Psoas muscle (tissue), 8 donors: ENCODE data around the gene SLC41A3. TPM values are rescaled to one million over a fixed set of nuclear protein-coding genes. Genes with fewer than 3 reads are reported as not detected.

Source experiments
- ATAC-seq, 4 donors: fragments of 200-7000 bp; cut with Tn5 transposase; one replicate each; pipeline ENCODE4 v1.9.1; 2020; ENCODE audit warnings: moderate library complexity in 3 of 4, mild to moderate bottlenecking in 2 of 4
- DNase-seq, 2 donors: peaks; one replicate each; pipeline ENCODE4 v3.0.0-alpha.2; 2020
- H3K27ac ChIP-seq: fragments of 200-600 bp; one replicate; pipeline ENCODE4 v1.8.0; 2022
- H3K27me3 ChIP-seq, 3 donors: fragments of 200-600 bp in 1 of 3; one replicate each; pipeline versions ENCODE4 v1.6.1 to v1.8.0; 2013 to 2022; ENCODE audit warnings: low read length in 2 of 3, mild to moderate bottlenecking in 2 of 3, moderate library complexity in 1 of 3; ENCODE audit not compliant: insufficient read depth in 3 of 3
- H3K36me3 ChIP-seq, 2 donors: fragments of 200-600 bp in 1 of 2; one replicate each; pipeline versions ENCODE4 v1.6.1 to v1.8.0; 2013 to 2022; ENCODE audit warnings: low read depth in 1 of 2, mild to moderate bottlenecking in 1 of 2, moderate library complexity in 1 of 2; ENCODE audit not compliant: insufficient read depth in 1 of 2
- H3K4me1 ChIP-seq: fragments of 200-600 bp; one replicate; pipeline ENCODE4 v1.8.0; 2022
- H3K4me3 ChIP-seq: fragments of 200-600 bp; one replicate; pipeline ENCODE4 v1.8.0; 2022; ENCODE audit warnings: mild to moderate bottlenecking
- H3K9me3 ChIP-seq: fragments of 200-600 bp; one replicate; pipeline ENCODE4 v1.8.0; 2022
- WGBS, 3 donors: extraction: QIAGEN DNeasy Blood & Tissue Kit; methylation state at CpG; one replicate each; pipeline versions ENCODE4 v1.1.6 to v1.1.7; 2013; 5-methylcytosine and 5-hydroxymethylcytosine counted together
- intact Hi-C, 2 donors: fragments of 100-400 bp; cut with DNase I; formaldehyde crosslinking; loops; one replicate each; pipeline versions ENCODE4 v1.11.0 to v1.14.2; 2022
- polyA plus RNA-seq, 3 donors: library from polyadenylated mRNA; stranded (reverse); fragments of 200-250 nt; gene quantifications; one replicate each; pipeline ENCODE4 v1.2.3, GENCODE V29; 2013
- total RNA-seq, 4 donors: library from RNA; stranded (reverse); fragmentation: NEBNext Ultra II Directional in 2 of 4; extraction: Animal tissue kit (Norgen Biotek cat#: 25700) in 2 of 4; gene quantifications; one replicate each; pipeline versions ENCODE4 v1.2.1 to v1.2.4, GENCODE V29; 2021 to 2023
- TF ChIP-seq, protein P1 (sequence below): fragments of 200-600 bp; IDR thresholded peaks from one replicate; pipeline ENCODE4 v1.8.0; 2022; ENCODE audit warnings: antibody characterized with exemption
- donor health status: healthy with polysubstance abuse.
- donor health status: DM: no; HTN: no; CAD: no; lungs with moderate emphysema.
- donor health status: Bipolar disorder and iron deficiency.
- donor health status: healthy.
- donor health status: DM: yes; HTN: yes; CAD: no.
- donor health status: DM: no; HTN: no; CAD: no.
- donor health status: DM: no; HTN: no; CAD: no.
- donor health status: DM: yes; HTN: yes; CAD: no.

The SLC41A3 gene
- total and polyA plus RNA-seq, 7 donors: 28.7 to 58.9 (median 37.5) TPM

GRCh38 chr3:126109146-126109879, 25.4 kb upstream of the SLC41A3 start:
- Histone ChIP-seq H3K27ac (no peak overlapping the region), H3K4me3 (no peak overlapping the region), H3K9me3 (no peaks in the 10 kb centered on the region), H3K4me1 (no peaks in the 10 kb centered on the region), H3K27me3 (no peaks in the 10 kb centered on the region), H3K36me3 (peaks cover 0 to 56% of the 10 kb centered on the region in 2 donors)
- DNase-seq (no peak), ATAC-seq (no peak)
- WGBS, 3 donors: 83 to 86% (median 86%) methylated on average over 13 of the region's 13 CpGs
- TF ChIP-seq, protein P1, sequence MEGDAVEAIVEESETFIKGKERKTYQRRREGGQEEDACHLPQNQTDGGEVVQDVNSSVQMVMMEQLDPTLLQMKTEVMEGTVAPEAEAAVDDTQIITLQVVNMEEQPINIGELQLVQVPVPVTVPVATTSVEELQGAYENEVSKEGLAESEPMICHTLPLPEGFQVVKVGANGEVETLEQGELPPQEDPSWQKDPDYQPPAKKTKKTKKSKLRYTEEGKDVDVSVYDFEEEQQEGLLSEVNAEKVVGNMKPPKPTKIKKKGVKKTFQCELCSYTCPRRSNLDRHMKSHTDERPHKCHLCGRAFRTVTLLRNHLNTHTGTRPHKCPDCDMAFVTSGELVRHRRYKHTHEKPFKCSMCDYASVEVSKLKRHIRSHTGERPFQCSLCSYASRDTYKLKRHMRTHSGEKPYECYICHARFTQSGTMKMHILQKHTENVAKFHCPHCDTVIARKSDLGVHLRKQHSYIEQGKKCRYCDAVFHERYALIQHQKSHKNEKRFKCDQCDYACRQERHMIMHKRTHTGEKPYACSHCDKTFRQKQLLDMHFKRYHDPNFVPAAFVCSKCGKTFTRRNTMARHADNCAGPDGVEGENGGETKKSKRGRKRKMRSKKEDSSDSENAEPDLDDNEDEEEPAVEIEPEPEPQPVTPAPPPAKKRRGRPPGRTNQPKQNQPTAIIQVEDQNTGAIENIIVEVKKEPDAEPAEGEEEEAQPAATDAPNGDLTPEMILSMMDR: no peak
- intact Hi-C loops: no loop called here

GRCh38 chr3:126108676-126109050, 24.7 kb upstream of the SLC41A3 start:
- WGBS, 3 donors: 74 to 79% (median 79%) methylated on average over 5 of the region's 5 CpGs
- Histone ChIP-seq H3K27ac (no peak overlapping the region), H3K36me3 (peaks cover 0 to 62% of the 10 kb centered on the region in 2 donors), H3K9me3 (no peaks in the 10 kb centered on the region), H3K27me3 (no peaks in the 10 kb centered on the region), H3K4me3 (no peak overlapping the region), H3K4me1 (peaks cover 3% of the 10 kb centered on the region)
- TF ChIP-seq, protein P1: no peak
- intact Hi-C loops: no loop called here
- DNase-seq (no peak), ATAC-seq (no peak)

- intact Hi-C loops: no loop called here
- no peaks in the 10 kb centered on the region for H3K27me3 ChIP-seq
- peaks cover 8% of the 10 kb centered on the region for H3K4me1 ChIP-seq
- WGBS, 3 donors: 92 to 94% (median 94%) methylated on average over 8 of the region's 8 CpGs
- no peak overlapping the region for H3K27ac ChIP-seq
- no peak overlapping the region for H3K4me3 ChIP-seq
- TF ChIP-seq, protein P1: no peak
- DNase-seq (no peak), ATAC-seq (no peak)
- no peaks in the 10 kb centered on the region for H3K9me3 ChIP-seq
- H3K36me3 ChIP-seq: peaks cover 0 to 68% of the 10 kb centered on the region in 2 donors
These were observed 24.2 kb upstream of the SLC41A3 start for GRCh38 chr3:126107957-126108675.

GRCh38 chr3:126107203-126107939, 23.4 kb upstream of the SLC41A3 start:
- Histone ChIP-seq H3K27ac (no peak overlapping the region), H3K36me3 (peaks cover 0 to 64% of the 10 kb centered on the region in 2 donors), H3K4me1 (peaks cover 15% of the 10 kb centered on the region), H3K27me3 (no peaks in the 10 kb centered on the region), H3K4me3 (no peak overlapping the region), H3K9me3 (no peaks in the 10 kb centered on the region)
- intact Hi-C loops: no loop called here
- 81 to 89% (median 88%) methylated on average over 17 of the region's 17 CpGs for WGBS, 3 donors
- TF ChIP-seq, protein P1: no peak
- DNase-seq (no peak), ATAC-seq (no peak)
